ENCODE data around the gene ABHD12B.

GRCh38 chr14:50839691-50840090, 32.2 kb upstream of the ABHD12B start:
- TF ChIP-seq, protein P1, sequence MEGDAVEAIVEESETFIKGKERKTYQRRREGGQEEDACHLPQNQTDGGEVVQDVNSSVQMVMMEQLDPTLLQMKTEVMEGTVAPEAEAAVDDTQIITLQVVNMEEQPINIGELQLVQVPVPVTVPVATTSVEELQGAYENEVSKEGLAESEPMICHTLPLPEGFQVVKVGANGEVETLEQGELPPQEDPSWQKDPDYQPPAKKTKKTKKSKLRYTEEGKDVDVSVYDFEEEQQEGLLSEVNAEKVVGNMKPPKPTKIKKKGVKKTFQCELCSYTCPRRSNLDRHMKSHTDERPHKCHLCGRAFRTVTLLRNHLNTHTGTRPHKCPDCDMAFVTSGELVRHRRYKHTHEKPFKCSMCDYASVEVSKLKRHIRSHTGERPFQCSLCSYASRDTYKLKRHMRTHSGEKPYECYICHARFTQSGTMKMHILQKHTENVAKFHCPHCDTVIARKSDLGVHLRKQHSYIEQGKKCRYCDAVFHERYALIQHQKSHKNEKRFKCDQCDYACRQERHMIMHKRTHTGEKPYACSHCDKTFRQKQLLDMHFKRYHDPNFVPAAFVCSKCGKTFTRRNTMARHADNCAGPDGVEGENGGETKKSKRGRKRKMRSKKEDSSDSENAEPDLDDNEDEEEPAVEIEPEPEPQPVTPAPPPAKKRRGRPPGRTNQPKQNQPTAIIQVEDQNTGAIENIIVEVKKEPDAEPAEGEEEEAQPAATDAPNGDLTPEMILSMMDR (conservative IDR thresholded peaks at IDR 0.05; ENCODE audit: low read depth in 2 of 2): no peak
- TF ChIP-seq REST (IDR thresholded peaks at IDR 0.05; ENCODE audit: unreplicated experiment): no peak
- TF ChIP-seq ZNF331 (CRISPR knock-in tag; IDR thresholded peaks at IDR 0.05; ENCODE audit: low read depth): no peak
- no peak for TF ChIP-seq STAT1 (IDR thresholded peaks at IDR 0.05; ENCODE audit: unreplicated experiment)

Data from GM23338 (cell line).